HG03175 (cell line): ENCODE measurements around the gene NEGR1.
"Not testable (repeated sequence)": the region's sequence is repeated elsewhere in the genome, so short reads cannot be mapped to it uniquely, and the experiment has no call there.

Experiments
- ATAC-seq: cut with Tn5 transposase; IDR thresholded peaks from one replicate; pipeline ENCODE4 v1.9.1; 2021; ENCODE audit warnings: mild to moderate bottlenecking, moderate library complexity; ENCODE audit not compliant: unreplicated experiment

Gene NEGR1

DNA sequence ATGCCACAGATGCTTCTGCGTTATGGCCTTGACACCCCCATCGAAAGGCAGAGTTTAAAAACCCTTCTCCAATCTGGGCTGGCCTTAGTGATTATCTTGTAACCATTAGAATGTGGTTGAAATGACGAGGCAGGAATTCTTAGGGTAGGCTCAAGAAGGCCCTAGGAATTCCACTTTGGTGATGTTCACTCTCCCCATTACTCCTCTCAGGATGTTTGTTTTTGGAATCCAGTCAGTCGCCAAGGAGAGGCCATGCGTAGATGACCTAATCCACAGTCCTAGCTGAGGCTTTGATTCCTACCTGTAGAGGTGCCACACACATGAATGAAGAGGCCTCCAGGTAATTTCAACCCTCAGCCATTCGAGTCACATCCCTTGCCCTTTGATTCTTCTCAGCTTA lies 318.2 kb downstream of the NEGR1 start:
- no peak for ATAC-seq

DNA sequence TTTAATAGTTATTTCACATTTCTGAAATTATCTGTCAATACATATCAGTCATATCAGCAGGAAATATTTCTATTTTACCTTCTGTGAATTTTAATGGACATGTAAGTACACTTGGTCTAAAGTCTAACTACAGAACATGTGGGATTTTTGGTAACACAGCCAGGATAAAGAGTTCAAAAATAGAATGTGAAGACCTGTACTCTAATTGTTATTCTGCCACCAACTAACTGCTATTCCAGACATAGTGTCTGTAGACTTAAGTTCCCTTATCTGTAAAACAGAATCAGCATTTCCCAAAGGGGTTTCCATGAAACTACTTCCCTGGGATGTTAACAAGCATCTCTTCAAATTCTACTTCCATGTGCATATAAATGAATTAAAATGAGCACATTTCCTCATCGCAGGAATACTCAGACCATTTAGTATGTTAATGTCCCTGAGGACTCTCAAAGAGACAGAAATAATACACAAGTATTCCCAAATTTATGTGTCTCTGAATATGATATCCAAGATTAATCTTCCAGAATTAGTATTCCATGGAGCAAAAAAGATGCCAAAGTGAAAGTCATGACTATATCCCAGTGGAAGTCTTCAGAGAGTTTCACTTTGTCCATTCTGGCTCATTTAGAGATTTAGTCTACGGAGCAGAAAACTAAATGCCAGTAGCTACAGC lies 325.6 kb downstream of the NEGR1 start:
- no peak for ATAC-seq

DNA sequence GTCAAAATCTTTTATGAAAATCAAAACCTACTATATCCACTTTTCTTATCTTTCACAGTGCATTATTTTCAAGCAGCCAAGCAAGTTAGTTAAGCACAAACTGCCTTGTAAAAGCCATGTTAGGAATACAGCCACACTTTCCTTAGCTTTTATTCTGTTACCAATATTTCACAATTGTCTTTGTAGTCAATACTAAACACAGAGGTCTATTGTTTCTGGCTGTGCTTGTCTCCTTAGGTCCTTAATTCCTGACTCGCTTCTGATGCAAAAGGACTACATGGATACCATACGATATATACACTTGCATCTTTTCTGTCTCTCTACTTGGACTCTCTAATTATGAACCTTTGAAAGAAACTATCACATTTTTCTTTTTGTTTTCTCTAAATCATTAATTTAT lies 331.8 kb downstream of the NEGR1 start:
- ATAC-seq: no peak

DNA sequence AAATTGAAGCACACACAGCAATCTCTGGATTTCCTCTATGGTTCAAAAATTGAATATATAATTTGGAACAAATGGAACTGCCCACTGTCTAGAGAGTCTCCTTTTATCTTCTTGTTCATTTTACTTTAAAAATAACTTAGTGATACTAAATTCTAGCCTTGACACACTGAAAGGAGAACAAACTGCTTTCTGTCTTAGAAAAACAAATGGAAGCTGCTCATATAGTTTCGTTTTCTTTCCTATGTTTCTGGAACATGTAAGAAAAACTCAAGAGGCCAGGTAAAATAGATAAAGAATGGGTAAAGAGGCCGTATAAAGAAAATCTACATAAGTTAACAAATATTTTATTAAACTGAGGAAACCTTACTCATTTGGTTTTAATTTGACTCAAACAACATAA lies 332.7 kb downstream of the NEGR1 start:
- ATAC-seq: no peak

DNA sequence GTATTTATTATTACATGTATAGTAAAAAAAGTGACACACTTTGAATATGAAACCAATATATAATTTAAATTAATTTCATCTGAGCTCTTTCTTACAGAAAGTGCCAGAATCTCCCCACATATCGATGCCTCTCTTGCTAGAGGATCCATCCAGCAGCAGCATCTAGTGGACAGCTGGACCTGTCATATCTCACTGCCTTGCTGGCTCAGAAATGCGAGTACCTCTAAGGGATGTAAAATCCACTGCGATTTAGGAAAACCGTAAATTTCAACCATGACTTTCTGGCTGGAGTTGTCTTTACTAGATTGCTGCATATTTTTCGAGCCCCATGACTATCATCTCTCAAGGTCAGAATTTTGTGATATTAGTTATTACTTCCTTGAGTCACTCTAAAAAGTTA lies 333.8 kb downstream of the NEGR1 start:
- no peak for ATAC-seq

DNA sequence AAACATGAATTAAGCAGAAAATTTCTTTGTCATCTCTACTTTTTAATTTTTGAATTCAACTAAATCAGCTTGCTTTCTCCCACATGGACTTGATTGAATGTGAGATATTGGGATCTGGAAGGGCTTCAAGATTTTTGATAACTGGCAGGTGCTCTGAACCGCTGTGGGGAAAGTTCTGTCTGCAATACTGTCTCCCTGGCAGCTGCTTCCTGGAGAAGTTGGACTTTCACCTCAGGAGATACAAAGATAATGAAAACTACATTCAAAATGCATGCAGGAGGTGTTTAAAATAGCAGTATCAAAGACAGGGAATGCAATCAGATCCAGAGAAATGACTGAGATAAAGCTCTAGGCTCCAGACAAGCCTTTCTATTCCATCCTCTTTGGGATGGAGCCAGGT lies 338.3 kb downstream of the NEGR1 start:
- no peak for ATAC-seq

DNA sequence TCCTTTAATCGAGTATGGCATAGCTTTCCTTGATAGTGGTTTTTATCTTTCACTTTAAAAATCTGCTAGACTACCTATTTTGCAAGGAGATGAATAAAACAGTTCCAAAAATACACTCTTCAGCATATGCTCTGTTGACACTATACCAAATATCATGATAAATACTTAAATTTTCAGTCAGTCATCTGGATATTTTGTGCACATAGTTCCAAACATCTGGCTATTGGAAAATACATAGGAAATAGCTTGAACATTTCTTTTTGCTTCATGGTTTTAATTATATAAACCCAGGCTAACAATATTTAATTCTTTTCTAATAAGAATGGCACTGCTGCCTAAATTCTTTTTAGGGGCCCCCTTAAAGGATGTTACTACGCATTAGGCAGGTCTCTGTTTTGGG lies 342.1 kb downstream of the NEGR1 start:
- no peak for ATAC-seq

DNA sequence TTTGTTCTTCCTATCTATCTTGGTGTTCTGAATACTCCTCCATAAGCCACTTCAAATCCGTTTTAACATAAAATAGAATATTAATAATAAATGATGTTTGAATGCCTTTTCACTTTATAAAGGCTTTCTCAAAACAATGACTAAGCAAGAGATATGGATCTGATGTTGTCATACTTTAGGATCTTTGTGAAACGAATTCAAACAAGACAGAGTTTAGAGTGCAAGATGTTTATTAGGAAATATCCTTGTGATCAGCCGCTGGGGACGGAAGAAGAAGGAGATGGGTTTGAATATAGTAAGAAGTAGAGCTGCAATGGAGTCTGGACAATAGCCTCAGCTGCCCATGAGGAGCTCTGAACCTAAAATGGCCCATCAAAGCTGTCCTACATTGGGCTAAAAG lies 351.8 kb downstream of the NEGR1 start:
- ATAC-seq: no peak

DNA sequence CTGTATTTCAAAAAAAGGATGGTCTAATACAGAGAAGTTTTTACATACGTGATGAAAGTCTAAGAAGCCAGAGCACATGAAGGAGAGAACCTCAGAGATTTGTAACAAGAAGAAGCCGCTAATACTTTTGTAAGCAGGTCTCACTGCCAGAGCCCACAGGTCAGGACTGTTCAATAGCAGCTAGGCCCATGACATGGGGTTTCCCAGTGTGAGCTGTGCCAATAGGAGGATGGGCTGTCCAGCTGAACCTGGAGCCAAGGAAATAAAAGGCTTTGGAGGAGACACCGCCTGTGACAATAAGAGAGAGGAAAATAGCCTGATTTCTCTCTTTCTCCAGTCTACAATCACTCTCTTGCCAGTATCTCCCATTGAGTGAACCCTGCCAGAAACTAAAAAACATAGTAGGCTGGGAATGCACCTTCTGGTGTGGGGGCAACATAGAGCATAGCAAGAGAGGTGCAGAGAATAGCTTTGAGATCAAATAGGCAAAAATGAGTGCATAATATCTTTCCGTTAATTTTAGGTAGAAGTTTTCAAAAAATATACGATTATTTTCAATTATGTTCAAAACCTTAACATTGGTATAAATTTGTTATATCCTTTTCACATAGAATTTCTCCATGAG lies 360.3 kb downstream of the NEGR1 start:
- ATAC-seq: no peak

DNA sequence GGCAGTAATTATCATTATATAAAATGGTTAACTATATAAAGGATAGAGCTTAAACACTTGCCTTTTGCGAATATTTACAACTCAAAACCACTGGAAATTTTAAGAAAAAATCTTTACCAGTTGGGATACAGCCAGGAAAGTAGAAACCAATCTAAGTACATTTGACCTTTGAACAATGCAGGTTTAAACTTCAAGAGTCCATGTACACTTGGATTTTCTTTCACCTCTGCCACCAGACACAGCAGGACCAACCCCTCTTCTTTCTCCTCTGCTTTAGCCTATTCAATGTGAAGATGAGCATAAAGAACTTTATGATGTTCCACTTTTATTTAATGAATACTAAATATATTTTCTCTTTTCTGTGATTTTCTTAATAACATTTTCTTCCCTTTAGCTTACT lies 361.1 kb downstream of the NEGR1 start:
- no peak for ATAC-seq

DNA sequence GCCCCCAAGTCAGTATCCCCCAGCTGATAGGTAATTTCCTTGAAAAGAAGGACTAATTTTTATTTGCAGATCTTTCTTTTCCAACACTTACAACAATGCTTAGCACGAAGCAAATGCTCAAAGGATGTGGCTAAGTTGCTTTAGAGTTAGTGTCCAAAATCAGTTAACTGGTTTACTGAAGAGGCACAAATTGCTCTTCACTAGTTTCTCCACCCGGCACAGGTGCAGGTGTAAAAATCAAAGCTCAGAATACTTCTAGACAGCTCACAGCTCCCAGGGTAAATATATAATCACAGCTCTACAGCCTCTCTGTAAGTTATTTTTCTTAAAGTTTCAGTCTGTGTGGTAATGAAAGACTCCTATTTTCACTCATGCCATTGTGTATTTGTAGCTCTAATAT lies 361.8 kb downstream of the NEGR1 start:
- ATAC-seq: no peak

DNA sequence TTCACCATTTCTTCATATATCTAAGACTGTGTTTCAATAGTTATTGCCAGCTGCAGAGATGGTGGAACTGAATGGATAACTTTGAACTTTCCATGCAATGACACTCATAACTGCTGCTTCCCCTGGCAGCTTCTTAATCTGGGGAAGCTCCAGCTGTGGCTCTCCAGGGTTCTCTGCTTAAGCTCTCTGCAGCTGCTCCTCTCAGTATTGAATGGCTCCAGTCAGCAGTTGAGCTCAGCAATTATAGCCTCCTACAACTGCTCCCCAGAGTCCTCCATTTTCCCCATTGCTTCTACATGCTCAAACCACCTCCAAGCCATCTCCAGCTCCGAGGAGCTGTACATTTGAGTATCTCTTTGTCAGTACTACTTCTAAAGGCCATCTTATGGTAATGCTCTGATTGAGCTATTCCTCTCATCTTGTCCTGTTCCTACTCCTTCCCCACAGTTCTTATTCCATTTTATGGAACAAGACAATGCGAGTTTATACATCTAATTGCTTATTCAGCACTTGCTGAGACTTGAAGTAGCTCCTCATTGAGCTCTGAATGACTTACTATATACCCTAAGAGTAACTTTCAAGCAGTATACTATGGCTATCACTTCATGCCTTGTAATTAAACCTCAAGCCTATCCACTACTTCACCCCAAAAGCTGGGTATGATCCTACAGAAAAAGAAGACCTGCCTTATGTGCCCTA lies 362.4 kb downstream of the NEGR1 start:
- ATAC-seq: no peak

DNA sequence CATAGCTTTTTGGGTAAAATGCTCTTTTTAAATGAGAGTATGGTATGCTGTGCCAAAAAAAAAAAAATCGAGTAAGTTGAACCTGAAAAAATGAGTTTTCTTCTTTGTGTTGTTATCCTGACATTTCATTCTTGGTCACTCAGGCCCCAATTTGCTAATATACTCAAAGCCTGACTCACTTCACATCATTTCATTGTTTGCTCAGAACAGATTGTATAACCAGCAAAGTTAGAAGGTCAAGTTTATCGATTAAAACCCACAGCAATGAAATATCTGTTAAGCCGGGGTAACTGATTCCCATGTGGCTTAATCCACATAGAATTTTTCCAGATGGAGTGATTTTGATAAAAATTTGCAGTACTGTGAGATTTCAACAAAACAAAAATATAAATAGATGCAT lies 363.7 kb downstream of the NEGR1 start:
- ATAC-seq: no peak

DNA sequence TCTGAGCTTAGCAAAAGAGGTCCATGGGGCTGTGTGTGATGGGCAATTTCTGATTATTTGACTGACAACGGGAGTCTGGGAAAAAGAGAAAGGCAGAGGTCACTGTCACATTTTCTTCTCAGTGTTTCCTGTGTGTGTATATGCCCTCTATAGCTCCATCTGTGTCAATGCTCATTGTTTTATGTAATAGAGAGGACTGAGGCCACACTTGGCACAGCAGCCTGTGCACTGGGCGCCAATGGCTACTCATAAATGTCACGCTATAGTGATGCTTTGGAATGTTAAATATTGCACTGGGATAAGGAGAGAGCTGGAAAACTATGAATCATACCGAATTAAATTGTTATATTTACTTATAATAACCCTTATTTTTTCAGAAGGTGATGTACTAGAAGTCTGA lies 365.4 kb downstream of the NEGR1 start:
- no peak for ATAC-seq

DNA sequence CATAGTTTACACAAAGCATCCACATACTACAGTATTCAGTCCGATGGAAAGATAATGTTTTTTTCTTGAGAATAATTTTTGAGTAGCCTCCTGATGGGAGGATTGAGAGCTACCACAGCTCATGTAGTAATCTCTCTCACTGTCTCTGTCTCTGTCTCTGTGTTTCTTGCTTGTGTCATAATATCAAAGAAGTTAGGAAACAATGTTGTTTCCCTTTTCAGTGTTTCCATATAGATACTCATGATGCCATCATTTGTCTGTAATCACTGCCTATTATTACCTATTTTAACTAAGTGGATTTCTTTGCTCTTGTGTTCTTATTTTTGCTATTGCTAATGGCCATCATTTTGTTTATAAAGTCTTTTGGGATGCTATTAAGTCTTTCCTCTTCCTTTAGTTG lies 367.7 kb downstream of the NEGR1 start:
- no peak for ATAC-seq

DNA sequence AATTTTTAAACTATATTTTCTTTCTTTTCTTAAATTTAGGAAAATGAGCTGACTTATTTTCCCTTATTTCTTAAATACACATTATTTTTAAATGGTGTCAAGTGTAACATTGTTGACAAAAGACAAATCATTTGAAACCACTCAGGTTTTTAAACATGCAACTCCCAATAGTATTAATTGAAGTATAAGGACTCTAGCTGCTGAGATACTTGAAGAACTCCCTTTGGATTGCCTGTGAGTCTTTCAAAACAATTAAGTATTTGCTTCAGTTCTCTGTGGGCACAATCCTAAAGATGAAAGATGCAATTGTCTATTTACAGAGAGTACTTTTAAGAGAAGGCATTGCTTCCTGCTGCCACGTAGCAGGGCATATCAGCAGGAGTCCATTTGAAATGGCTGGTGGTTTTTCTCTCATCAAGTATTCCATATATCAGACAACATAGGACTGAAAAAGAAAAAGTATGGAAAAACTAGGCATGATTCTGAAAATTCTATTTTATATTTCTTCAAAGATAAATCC lies 373.4 kb downstream of the NEGR1 start:
- no peak for ATAC-seq

DNA sequence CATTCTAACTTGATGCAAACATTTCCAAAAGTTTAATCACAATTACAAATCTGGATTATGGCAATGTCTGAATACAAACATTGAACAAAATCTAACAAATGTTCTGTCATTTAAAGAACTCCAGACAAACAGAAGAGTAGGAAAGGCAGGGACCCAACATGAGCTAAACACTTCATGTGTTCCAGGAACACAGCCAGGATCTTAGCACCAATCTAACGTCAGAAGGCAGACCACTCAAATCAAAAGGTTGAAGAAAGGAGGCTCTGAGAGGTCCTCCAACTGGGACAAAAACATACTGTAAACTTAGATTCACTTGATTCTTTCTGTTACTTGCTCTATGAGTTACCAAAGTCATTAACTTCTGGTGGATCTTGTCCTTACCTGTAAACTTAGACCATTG lies 374.0 kb downstream of the NEGR1 start:
- ATAC-seq: no peak

DNA sequence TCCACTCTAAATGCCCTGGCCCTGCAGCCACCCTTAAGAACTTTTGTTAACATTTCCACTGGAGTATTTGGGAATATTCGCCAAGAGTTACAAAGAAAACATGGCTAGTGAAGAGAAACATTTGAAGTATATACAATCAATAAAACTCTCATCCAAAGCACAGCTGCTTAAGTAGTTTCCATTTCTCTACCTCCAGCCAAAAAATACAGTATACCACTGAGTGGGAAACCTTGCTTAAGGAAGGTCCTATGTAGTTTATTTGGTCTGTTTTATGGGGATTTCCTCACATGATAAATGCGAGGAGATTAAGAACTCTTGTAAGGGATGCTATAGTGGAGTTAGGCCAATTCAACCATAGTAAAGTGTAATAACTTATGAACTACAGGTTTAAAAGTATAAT lies 382.5 kb downstream of the NEGR1 start:
- ATAC-seq: no peak

DNA sequence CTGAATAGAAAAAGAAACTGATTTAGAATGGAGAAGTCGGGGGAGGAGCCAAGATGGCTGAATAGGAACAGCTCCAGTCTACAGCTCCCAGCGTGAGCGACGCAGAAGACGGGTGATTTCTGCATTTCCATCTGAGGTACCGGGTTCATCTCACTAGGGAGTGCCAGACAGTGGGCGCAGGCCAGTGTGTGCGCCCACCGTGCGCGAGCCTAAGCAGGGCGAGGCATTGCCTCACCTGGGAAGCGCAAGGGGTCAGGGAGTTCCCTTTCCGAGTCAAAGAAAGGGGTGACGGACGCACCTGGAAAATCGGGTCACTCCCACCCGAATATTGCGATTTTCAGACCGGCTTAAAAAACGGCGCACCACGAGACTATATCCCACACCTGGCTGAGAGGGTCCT lies 394.2 kb downstream of the NEGR1 start:
- not testable (repeated sequence) for ATAC-seq

DNA sequence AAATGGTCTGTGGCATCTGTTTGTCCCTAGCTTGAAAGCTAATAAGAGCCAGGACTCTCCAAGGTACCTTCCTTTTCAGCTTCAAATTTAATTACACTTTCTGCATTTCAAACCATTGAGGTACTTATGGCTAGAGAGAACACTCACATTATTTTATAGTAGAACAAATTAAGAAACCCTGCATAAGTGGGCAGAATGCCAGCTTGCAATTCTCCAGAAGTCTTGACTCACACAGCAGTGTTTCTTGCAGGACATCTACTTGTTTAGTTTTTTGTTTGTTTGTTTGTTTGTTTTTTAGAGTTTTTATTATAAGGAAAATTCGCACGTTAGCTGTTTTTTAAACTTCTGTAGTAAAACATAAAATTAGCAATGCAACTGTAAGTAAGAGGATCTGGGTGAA lies 397.2 kb downstream of the NEGR1 start:
- no peak for ATAC-seq

DNA sequence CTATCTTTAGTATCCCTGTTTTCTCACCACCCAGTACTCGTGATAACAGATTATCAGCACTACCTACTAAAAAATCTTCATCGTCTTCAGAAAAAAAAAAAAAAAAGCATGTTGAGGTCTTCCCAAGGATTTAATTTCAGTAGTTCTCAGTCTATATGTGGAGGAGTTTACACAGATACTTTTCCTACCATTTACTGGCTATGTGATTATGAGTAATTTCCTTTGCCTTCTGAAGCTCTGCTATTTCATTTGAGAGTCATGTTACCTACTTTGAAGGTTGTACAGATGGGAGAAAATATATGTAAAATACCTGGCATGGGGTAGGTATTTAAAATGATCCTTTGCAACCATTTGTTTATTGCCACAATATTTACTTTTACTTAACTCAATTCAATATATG lies 399.7 kb downstream of the NEGR1 start:
- no peak for ATAC-seq

DNA sequence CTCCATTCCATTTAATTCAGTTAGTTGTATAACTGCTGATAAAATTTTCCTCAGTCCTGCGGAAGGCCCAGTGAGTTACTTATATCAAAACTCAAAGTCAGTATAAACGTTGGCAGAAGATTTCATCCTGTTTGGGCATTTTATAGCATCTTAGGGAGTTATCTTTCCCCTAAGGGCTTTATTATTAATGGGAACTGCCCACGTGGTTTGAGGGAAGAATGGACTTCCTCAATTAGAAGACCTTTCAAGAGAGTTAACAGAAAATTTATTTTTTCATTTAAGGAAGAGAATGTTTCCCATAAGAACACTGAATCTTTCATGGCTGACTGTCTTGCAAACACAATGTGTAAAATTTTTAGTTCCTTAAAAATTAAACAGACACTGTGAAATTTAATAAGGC lies 400.1 kb downstream of the NEGR1 start:
- ATAC-seq: no peak
